Lung (tissue), 12 donors: ENCODE data around the gene MCOLN1. TPM values are rescaled to one million over a fixed set of nuclear protein-coding genes. Genes with fewer than 3 reads are reported as not detected.
A peak's percentile ranks its signal among the peaks of the same experiment; 100 is the strongest.

Experiments
- ATAC-seq: fragments of 200-7000 bp; cut with Tn5 transposase; one replicate; pipeline ENCODE4 v1.9.1; 2020; ENCODE audit warnings: moderate number of reproducible peaks; ENCODE audit not compliant: insufficient read depth, low FRiP score
- DNase-seq, 3 donors: peaks; one replicate each; pipeline ENCODE4 v3.0.0-alpha.2; 2013 to 2017
- H3K27ac ChIP-seq, 2 donors: one replicate each; pipeline ENCODE4 v1.5.1; 2013; ENCODE audit warnings: mild to moderate bottlenecking in 2 of 2, moderate library complexity in 2 of 2, control low read depth in 1 of 2, inconsistent platforms in 1 of 2, low read depth in 1 of 2, low read length in 1 of 2
- H3K27me3 ChIP-seq, 3 donors: one replicate each; pipeline ENCODE4 v1.5.1; 2013; ENCODE audit warnings: low read length in 2 of 3; ENCODE audit not compliant: control insufficient read depth in 3 of 3, insufficient read depth in 3 of 3
- H3K36me3 ChIP-seq, 4 donors: one replicate each; pipeline ENCODE4 v1.5.1; 2013; ENCODE audit warnings: low read length in 4 of 4, mild to moderate bottlenecking in 1 of 4, moderate library complexity in 1 of 4; ENCODE audit not compliant: control insufficient read depth in 4 of 4, insufficient read depth in 4 of 4
- H3K4me1 ChIP-seq, 5 donors: one replicate each; pipeline ENCODE4 v1.5.1; 2013; ENCODE audit warnings: low read length in 5 of 5, mild to moderate bottlenecking in 2 of 5, moderate library complexity in 1 of 5; ENCODE audit not compliant: control insufficient read depth in 5 of 5, insufficient read depth in 5 of 5
- H3K4me3 ChIP-seq: one replicate; pipeline ENCODE4 v1.5.1; 2013; ENCODE audit warnings: mild to moderate bottlenecking, control low read depth, moderate library complexity
- H3K9ac ChIP-seq, 2 donors: one replicate each; pipeline ENCODE4 v1.5.1; 2013; ENCODE audit warnings: low read length in 2 of 2, control low read depth in 1 of 2; ENCODE audit not compliant: insufficient read depth in 1 of 2
- H3K9me3 ChIP-seq, 4 donors: one replicate each; pipeline ENCODE4 v1.5.1; 2013; ENCODE audit warnings: low read length in 3 of 4, mild to moderate bottlenecking in 1 of 4, moderate library complexity in 1 of 4; ENCODE audit not compliant: control insufficient read depth in 4 of 4, insufficient read depth in 3 of 4
- WGBS, 2 donors: extraction: QIAGEN DNeasy Blood & Tissue Kit; methylation state at CpG; one replicate each; pipeline ENCODE4 v1.1.7; 2013; 5-methylcytosine and 5-hydroxymethylcytosine counted together
- polyA plus RNA-seq, 2 donors: library from polyadenylated mRNA; stranded (reverse); fragments of 200-250 nt; gene quantifications; one replicate each; pipeline ENCODE4 v1.2.1, GENCODE V29; 2013
- total RNA-seq, 2 donors: library from RNA; depleted of rRNA in 1 of 2; stranded (reverse); fragments of >200 nt in 1 of 2; gene quantifications; one replicate each; pipeline ENCODE4 v1.2.1, GENCODE V29; 2014 to 2021
- TF ChIP-seq, protein P1 (sequence below): IDR thresholded peaks from 2 replicates; pipeline ENCODE4 v1.5.1; 2012; ENCODE audit warnings: mild to moderate bottlenecking; ENCODE audit errors: control extremely low read depth, extremely low read depth
- donor health status: control.
- donor health status: control.
- donor health status: Bipolar disorder and iron deficiency.
- donor health status: healthy.
- donor health status: DM: yes; HTN: yes; CAD: no.

The MCOLN1 gene
- total and polyA plus RNA-seq, 4 donors, result 11.6 to 68.1 (median 59.9) TPM

DNA sequence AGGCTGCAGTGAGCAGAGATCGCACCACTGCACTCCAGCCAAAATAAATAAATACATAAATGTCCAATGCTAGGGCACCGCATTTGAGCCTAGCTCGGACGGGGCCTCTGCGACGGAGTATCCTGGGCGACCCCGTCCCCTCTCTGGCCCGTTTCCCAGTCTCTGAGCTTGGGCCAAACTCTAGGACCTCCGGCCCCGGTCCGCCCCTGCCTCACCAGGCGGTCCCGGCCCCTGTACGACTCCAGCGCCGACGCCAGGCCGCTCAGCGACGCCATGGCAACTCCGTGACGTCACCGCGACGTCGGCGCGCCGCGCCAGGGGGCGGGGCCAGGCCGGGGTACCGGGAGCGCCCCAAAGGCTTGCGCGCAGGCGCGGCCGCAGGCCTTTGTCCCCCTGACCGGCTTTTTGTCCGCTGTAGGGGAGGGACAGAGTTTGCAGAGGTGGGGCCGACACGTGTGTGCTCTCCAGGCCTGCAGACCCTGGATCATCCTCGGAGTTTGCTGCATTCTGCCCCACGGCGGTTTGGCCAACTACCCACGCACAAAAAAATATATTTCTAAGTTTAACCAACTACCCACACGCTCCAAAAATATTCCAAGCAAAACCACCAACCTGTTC lies 33.6 kb upstream of the MCOLN1 start, which contains the start of gene PEX11G:
Gene PEX11G, minus strand, starts transcription at position 300 of the 618 bp plus-strand sequence. Its CDS starts 25 bp downstream, at position 275.
- H3K27ac ChIP-seq, result peak within 1 kb of the TSS; percentile 83 to 94
- H3K9ac ChIP-seq, result peak within 1 kb of the TSS; percentile 52 to 63
- TF ChIP-seq, protein P1, sequence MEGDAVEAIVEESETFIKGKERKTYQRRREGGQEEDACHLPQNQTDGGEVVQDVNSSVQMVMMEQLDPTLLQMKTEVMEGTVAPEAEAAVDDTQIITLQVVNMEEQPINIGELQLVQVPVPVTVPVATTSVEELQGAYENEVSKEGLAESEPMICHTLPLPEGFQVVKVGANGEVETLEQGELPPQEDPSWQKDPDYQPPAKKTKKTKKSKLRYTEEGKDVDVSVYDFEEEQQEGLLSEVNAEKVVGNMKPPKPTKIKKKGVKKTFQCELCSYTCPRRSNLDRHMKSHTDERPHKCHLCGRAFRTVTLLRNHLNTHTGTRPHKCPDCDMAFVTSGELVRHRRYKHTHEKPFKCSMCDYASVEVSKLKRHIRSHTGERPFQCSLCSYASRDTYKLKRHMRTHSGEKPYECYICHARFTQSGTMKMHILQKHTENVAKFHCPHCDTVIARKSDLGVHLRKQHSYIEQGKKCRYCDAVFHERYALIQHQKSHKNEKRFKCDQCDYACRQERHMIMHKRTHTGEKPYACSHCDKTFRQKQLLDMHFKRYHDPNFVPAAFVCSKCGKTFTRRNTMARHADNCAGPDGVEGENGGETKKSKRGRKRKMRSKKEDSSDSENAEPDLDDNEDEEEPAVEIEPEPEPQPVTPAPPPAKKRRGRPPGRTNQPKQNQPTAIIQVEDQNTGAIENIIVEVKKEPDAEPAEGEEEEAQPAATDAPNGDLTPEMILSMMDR, result no peak
- whole genome bisulfite sequencing, 2 donors, result 1% methylated on average over 34 to 49 of the region's 49 CpGs
- peak; percentile 93 for ATAC-seq
- peak; percentile 95 to 96 (median 96) for DNase-seq
- H3K4me3 ChIP-seq, result peak within 1 kb of the TSS; percentile 78
- no peaks in the 10 kb centered on the region for H3K9me3 ChIP-seq
- H3K27me3 ChIP-seq, result no peaks in the 10 kb centered on the region
- peaks cover 0 to 13% (median 0%) of the 10 kb centered on the region in 5 donors for H3K4me1 ChIP-seq
- H3K36me3 ChIP-seq, result no peaks in the 10 kb centered on the region

DNA sequence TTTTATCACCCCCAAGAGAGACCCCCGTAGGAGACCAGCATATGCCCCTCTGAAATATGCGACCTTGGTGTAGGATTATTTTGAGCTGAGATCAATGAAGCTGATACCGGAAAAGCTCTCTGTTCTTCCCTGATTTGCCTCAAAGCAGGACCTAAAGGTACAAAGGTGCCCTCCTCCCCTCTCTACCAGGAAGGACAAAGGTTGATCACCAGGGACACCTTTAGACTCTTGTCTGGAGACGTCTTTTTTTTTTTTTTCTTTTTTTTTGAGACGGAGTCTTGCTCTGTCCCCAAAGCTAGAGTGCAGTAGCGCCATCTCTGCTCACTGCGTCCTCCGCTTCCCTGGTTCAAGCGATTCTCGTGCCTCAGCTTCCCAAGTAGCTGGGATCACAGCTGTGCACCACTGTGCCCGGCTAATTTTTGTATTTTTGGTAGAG lies 32.8 kb upstream of the MCOLN1 start:
- ATAC-seq (no peak), DNase-seq (no peak)
- Histone ChIP-seq H3K4me3 (no peak overlapping the region), H3K36me3 (no peaks in the 10 kb centered on the region), H3K27ac (no peak overlapping the region), H3K4me1 (peaks cover 0 to 18% (median 0%) of the 10 kb centered on the region in 5 donors), H3K27me3 (no peaks in the 10 kb centered on the region), H3K9ac (no peak overlapping the region), H3K9me3 (no peaks in the 10 kb centered on the region)
- TF ChIP-seq, protein P1, result no peak
- WGBS, 2 donors, result 83 to 91% methylated on average over 11 of the region's 11 CpGs

- no peaks in the 10 kb centered on the region for H3K36me3 ChIP-seq
- ATAC-seq (no peak), DNase-seq (peak in 1 of 3 donors; percentile 18)
- no peak overlapping the region for H3K4me3 ChIP-seq
- no peaks in the 10 kb centered on the region for H3K9me3 ChIP-seq
- H3K9ac ChIP-seq, result no peak overlapping the region
- no peak overlapping the region for H3K27ac ChIP-seq
- H3K4me1 ChIP-seq, result peaks cover 0 to 22% (median 0%) of the 10 kb centered on the region in 5 donors
- TF ChIP-seq, protein P1, result no peak
- no peaks in the 10 kb centered on the region for H3K27me3 ChIP-seq
- 19 to 49% methylated on average over 4 of the region's 4 CpGs for WGBS, 2 donors
Observed at GRCh38 chr19:7492142-7492541, 30.3 kb upstream of the MCOLN1 start.
